NCI-H748 (cell line): ENCODE measurements around the gene TENM3.

Experiments
- DNase-seq: peaks from one replicate; lab custom pipeline; 2025; ENCODE audit not compliant: unreplicated experiment; lab: John Stamatoyannopoulos, UW

The TENM3 gene

DNA sequence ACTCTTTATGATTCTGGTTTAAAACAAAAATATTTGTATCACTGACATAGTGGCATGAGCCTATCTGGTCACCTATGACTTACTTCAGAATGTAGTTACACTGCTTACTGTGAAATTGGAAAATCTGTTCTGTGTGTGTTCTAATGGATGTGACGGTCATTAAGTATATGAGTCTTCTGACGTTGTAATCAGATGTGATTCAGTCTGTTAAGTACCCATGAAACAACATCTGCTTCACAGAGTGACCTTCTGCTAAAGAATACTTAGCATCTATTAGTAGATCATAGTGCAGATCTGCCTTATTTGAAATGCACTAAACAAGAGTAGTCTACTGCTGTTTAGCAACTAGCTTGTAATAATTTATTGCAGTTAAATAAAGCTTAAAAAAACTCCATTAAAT lies 356.9 kb downstream of the TENM3 start:
- DNase-seq, result peak; percentile 52

DNA sequence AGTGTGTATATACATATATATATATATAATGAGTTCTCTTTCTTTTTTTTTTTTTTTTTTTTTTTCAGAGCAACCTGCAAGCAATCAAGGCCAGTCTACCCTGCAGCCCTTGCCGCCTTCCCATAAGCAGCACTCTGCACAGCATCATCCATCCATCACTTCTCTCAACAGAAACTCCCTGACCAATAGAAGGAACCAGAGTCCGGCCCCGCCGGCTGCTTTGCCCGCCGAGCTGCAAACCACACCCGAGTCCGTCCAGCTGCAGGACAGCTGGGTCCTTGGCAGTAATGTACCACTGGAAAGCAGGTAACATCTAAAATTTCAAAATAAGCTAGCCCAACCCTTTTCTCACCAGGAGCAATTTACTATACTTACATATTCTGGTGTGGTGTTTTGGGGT lies 357.7 kb downstream of the TENM3 start:
- peak; percentile 2 for DNase-seq

DNA sequence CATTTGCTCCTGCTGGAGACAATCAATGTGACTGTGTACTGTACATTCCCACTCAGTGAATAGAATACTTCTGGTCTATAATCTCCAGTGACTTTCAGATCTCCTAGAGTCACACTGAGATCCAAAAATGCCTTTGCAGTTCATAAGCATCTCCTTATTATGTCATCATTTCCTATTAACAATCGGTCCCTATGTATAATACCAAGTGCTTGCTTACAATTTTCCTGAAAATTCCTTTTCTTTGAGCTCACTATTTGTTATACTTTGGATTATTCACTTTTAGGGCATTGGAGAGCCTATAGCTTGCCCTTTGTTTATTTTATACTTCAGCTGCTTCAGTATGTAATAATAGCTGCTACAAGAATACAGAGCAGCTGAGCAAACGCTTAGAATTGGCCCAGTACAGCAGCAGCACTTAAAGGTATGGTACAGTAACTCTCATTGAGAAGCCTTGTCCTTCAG lies 361.0 kb downstream of the TENM3 start:
- peak; percentile 88 for DNase-seq

DNA sequence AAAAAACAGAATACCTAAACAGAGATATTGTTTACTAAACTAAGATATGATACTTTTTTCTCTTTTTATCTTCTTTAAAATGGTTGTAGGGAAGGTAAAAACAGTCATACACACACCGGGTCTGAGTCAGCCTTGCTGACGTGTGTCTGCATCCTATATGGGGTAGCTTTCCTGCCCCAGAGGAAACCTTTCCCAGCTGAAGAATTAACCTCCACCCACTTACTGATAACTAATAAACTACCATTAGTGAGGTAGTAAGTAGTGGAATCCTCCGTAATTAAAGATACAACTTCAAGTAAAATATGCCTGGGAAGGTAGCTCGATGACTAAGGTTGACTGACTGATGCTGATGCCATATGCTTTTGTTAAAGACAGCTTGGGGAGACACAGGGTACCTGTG lies 361.8 kb downstream of the TENM3 start:
- DNase-seq, result no peak

DNA sequence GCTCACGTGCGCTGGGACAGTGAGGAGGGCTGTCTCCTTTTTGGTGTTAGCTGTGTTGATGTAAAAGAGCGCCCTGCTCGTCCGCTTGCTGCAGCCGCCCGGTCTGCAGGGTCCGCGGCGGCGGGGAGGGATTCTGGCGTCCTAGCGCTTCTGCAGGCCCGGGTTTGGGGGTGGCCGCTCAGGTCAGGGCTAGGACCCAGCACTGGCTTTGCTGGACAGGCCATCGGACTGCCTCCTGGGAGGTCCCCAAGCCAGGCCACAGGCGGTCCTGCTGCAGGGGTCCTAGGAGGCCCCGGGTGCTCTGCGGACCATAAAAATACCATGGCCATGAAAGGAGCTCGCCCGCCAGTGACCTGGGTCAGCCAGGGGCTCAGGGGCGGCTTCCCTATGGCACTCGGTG lies 365.3 kb downstream of the TENM3 start:
- DNase-seq, result no peak

DNA sequence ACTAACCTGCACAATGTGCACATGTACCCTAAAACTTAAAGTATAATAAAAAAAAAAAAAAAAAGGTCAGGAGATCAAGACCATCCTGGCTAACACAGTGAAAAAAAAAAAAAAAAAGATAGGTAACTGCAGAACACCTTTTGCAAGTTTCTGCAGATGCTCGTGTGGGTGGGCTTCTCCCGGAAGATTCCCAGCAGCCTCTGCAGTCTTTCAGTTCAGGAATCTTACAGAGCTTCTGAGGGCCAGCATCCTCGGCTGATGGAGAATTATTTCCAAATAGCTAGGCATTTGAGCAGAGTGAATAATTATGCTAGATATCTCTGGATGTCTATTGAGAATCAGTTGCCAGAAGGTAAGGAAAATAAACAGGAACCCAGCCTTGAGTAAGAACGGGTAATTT lies 373.3 kb downstream of the TENM3 start:
- no peak for DNase-seq

DNA sequence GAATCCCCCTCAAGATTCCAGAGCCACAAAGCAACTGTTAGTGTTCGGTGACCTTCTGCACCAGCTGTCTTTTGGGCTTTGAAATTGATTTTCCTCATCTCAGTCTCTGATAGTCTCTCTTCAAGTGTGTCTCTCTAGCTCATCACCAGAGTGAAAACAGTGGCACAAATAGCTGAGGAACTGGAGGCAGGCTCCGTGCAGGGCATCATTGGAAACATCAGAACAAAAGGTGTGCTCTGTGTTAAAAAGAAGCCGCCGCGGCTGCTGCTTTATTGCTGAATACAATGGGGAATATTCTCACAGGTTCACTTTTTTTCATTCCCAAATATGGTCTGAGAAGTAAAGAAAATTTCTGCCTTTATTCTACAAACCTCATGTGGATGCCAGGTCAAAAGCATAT lies 376.5 kb downstream of the TENM3 start:
- no peak for DNase-seq

DNA sequence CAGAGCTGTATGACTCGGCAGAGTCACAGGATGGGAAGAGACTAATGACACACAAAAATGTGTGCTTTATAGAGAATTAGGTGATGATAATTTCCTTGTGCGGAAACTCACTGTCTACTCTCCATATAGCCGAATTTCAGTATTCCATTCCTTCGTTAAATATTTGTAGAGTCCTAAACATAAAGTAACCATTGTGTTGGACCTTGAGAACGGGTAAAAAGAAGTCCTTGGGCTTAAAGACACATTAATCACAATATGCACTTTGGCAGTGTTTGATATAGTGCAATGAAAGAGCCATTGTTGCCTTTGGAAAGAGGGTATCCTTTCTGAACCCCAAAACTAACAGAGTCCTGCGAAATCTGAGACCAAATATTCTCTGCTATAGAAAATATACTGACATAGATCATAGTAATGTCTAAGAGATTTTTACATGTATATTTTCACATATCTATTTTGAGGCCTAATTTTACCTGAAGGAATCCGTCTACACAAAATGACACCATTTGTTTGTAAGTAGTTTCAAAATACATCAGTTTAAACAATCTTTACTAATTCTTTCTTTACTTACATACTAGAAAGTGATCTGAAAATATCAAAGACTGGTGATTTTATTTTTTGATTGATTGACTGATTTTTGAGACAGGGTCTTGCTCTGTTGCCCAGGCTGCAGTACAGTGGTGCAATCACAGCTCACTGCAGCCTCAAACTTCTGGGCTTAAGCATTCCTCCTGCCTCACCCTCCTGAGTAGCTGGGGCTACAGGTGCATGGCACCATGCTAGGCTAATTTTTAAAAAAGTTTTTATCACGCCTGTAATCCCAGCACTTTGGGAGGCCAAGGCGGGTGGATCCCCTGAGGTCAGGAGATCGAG lies 377.1 kb downstream of the TENM3 start:
- no peak for DNase-seq

DNA sequence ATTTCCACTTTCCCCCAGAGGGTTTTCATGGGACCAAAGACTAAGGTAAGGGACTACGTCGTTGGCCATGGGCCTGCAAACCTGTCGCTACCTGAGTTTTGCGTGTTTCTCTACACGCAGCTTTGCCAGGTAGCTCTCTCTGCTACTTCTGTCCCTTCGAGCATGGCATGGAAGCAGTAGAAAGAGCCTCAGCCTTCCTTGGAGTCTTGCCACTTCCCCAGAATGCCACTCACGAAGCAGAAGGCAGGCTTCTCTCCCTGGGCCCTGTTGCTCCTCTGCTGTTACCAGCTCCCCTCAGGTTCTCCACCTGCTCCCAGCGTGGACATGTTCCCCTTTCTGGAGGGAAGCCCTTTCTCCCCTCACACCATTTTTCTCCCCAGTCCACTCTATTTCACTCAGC lies 381.1 kb downstream of the TENM3 start:
- DNase-seq, result no peak

- no peak for DNase-seq
Observed at GRCh38 chr4:182625193-182625592, 382.0 kb downstream of the TENM3 start.

GRCh38 chr4:182627996-182628395 lies 384.8 kb downstream of the TENM3 start:
- no peak for DNase-seq

DNA sequence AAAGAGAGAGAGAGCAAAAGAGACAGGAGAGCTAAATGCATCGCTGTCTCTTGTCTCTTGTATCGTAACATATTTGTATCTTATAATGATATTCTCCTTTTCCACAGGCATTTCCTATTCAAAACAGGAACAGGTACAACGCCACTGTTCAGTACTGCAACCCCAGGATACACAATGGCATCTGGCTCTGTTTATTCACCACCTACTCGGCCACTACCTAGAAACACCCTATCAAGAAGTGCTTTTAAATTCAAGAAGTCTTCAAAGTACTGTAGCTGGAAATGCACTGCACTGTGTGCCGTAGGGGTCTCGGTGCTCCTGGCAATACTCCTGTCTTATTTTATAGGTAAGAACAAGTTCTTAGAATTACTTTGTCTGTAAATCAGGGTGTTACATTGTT lies 385.3 kb downstream of the TENM3 start:
- no peak for DNase-seq

- DNase-seq, result no peak
Observed at GRCh38 chr4:182629096-182629495, 385.9 kb downstream of the TENM3 start.

DNA sequence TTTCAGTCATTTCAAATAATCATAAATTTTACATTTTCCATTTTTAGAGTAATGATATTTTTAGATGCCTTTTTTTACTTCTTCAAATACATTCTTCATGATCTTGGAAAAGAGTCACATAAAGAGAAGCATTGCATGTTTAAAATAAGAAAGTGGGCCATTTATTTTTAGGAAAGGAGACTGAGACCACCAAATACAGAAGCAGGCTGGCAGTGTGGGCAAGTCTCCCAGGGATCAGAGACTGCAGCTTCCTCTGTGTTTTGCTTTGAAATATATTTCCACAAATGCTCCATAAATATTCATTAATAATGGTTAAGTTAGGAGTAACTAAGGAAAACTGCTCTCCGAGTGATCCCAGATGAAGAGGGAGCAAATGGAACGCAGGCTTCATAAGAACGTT lies 397.3 kb downstream of the TENM3 start:
- no peak for DNase-seq

GRCh38 chr4:182640932-182641331 lies 397.7 kb downstream of the TENM3 start:
- DNase-seq, result peak; percentile 89

- peak; percentile 45 for DNase-seq
Observed at GRCh38 chr4:182642831-182643230, 399.6 kb downstream of the TENM3 start.

- no peak for DNase-seq
Observed at GRCh38 chr4:182643801-182644682, 400.8 kb downstream of the TENM3 start.

DNA sequence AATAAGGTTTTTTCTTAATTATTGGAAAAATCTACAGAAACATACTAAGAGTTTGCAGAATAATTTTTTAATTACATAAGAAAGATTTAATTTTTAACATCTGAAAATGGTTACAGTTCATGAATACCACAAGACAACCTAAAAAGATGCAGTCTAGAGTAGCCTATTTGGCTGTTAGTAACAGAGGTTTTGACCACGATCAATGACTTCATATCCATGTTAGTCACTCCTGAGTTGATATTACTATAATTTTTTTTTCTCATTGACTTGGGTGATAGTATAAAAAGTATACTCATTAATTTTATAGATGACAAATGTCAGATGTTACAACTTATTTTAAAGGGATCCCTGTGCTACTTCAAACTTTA lies 401.5 kb downstream of the TENM3 start:
- DNase-seq, result no peak

DNA sequence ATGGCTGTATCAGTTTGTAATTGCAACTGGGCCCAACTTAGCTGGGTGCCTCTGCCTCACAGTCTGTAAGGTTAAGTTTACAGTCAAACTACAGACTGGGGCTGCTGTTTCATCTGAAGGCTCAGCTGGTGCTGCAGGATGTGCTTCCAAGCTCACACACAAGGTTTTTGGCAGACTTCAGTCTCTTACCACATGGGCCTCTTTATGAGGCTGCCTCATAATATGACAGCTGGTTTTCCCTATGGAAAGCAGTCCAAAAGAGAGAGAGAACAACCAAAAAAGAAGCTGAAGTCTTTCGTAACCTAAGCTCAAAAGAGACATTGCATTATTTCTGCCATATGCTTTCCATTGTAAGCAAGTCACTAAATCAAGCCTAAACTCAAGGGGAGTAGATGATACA lies 402.3 kb downstream of the TENM3 start:
- DNase-seq, result no peak

GRCh38 chr4:182647646-182648300 lies 404.6 kb downstream of the TENM3 start:
- DNase-seq, result no peak

DNA sequence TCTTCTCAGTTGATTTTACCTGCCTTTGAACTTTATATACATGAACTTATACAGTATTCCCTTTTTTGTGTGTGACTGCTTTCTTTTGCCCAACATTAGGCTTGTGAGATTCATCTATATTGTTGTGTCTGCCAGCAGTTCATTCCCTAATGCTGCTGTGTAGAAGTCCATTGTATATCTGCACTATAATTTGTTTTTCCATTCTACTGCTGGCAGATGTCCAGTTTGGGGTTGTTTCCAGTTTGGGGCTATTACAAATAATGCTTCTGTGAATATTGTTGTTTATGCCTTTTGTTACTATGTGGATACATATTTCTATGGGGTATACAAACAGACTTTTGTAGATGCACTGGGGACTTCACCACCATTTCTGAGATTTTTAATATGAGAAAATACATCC lies 405.6 kb downstream of the TENM3 start:
- DNase-seq, result peak; percentile 37
